ENCODE measurements around the gene DHRS9.
A peak's percentile ranks its signal among the peaks of the same experiment; 100 is the strongest.

DHRS9 gene

GRCh38 chr2:169109502-169110409 is 40.4 kb downstream of the DHRS9 start:
- H3K36me3 ChIP-seq: no peaks in the 10 kb centered on the region
- H3K4me1 ChIP-seq (ENCODE audit: control insufficient read depth in 1 of 2, insufficient read depth in 1 of 2, low read depth in 1 of 2, low read length in 1 of 2): peaks cover 70 to 72% of the 10 kb centered on the region in 2 experiments
- H3K4me3 ChIP-seq (ENCODE audit: low read depth in 1 of 2, low read length in 1 of 2): peak overlapping the region in 1 of 2 experiments; percentile 14
- no peaks in the 10 kb centered on the region for H3K27me3 ChIP-seq
- no peaks in the 10 kb centered on the region for H3K9me3 ChIP-seq
- peak; percentile 95 for TF ChIP-seq CTCF (IDR thresholded peaks at IDR 0.05)
- peak overlapping the region; percentile 85 for H3K27ac ChIP-seq

GRCh38 chr2:169110419-169110818 is 41.1 kb downstream of the DHRS9 start:
- Histone ChIP-seq H3K27ac (no peak overlapping the region), H3K9me3 (no peaks in the 10 kb centered on the region), H3K4me1 (ENCODE audit: control insufficient read depth in 1 of 2, insufficient read depth in 1 of 2, low read depth in 1 of 2, low read length in 1 of 2) (peaks cover 64 to 65% of the 10 kb centered on the region in 2 experiments), H3K27me3 (no peaks in the 10 kb centered on the region), H3K36me3 (no peaks in the 10 kb centered on the region), H3K4me3 (ENCODE audit: low read depth in 1 of 2, low read length in 1 of 2) (no peak overlapping the region)
- no peak for TF ChIP-seq CTCF (IDR thresholded peaks at IDR 0.05)

GRCh38 chr2:169110916-169111315 is 41.6 kb downstream of the DHRS9 start:
- no peaks in the 10 kb centered on the region for H3K9me3 ChIP-seq
- no peaks in the 10 kb centered on the region for H3K36me3 ChIP-seq
- no peaks in the 10 kb centered on the region for H3K27me3 ChIP-seq
- H3K4me3 ChIP-seq (ENCODE audit: low read depth in 1 of 2, low read length in 1 of 2): no peak overlapping the region
- no peak for TF ChIP-seq CTCF (IDR thresholded peaks at IDR 0.05)
- peaks cover 59 to 60% of the 10 kb centered on the region in 2 experiments for H3K4me1 ChIP-seq (ENCODE audit: control insufficient read depth in 1 of 2, insufficient read depth in 1 of 2, low read depth in 1 of 2, low read length in 1 of 2)
- H3K27ac ChIP-seq: no peak overlapping the region

GRCh38 chr2:169112841-169113240 is 43.5 kb downstream of the DHRS9 start:
- no peaks in the 10 kb centered on the region for H3K27me3 ChIP-seq
- no peak for TF ChIP-seq CTCF (IDR thresholded peaks at IDR 0.05)
- no peaks in the 10 kb centered on the region for H3K36me3 ChIP-seq
- no peak overlapping the region for H3K4me3 ChIP-seq (ENCODE audit: low read depth in 1 of 2, low read length in 1 of 2)
- no peaks in the 10 kb centered on the region for H3K9me3 ChIP-seq
- no peak overlapping the region for H3K27ac ChIP-seq
- peaks cover 39 to 41% of the 10 kb centered on the region in 2 experiments for H3K4me1 ChIP-seq (ENCODE audit: control insufficient read depth in 1 of 2, insufficient read depth in 1 of 2, low read depth in 1 of 2, low read length in 1 of 2)

GRCh38 chr2:169114056-169114455 is 44.7 kb downstream of the DHRS9 start:
- H3K9me3 ChIP-seq: no peaks in the 10 kb centered on the region
- no peak overlapping the region for H3K27ac ChIP-seq
- TF ChIP-seq CTCF (IDR thresholded peaks at IDR 0.05): no peak
- no peak overlapping the region for H3K4me3 ChIP-seq (ENCODE audit: low read depth in 1 of 2, low read length in 1 of 2)
- no peaks in the 10 kb centered on the region for H3K27me3 ChIP-seq
- H3K4me1 ChIP-seq (ENCODE audit: control insufficient read depth in 1 of 2, insufficient read depth in 1 of 2, low read depth in 1 of 2, low read length in 1 of 2): peaks cover 27 to 29% of the 10 kb centered on the region in 2 experiments
- H3K36me3 ChIP-seq: no peaks in the 10 kb centered on the region
